GM12874 (cell line): ENCODE data around the gene RERE.

Source experiments
- CTCF ChIP-seq: IDR thresholded peaks from 2 replicates; pipeline ENCODE4 v1.5.1; 2011; ENCODE audit warnings: low read depth, mild to moderate bottlenecking, control low read depth, low read length, moderate library complexity; ENCODE audit not compliant: insufficient read depth

RERE gene

GRCh38 chr1:8708259-8708658 lies 109.2 kb downstream of the RERE start:
- no peak for TF ChIP-seq CTCF

- no peak for TF ChIP-seq CTCF
These were observed 110.4 kb downstream of the RERE start for GRCh38 chr1:8706995-8707396.

GRCh38 chr1:8706291-8706690 lies 111.1 kb downstream of the RERE start:
- no peak for TF ChIP-seq CTCF

DNA sequence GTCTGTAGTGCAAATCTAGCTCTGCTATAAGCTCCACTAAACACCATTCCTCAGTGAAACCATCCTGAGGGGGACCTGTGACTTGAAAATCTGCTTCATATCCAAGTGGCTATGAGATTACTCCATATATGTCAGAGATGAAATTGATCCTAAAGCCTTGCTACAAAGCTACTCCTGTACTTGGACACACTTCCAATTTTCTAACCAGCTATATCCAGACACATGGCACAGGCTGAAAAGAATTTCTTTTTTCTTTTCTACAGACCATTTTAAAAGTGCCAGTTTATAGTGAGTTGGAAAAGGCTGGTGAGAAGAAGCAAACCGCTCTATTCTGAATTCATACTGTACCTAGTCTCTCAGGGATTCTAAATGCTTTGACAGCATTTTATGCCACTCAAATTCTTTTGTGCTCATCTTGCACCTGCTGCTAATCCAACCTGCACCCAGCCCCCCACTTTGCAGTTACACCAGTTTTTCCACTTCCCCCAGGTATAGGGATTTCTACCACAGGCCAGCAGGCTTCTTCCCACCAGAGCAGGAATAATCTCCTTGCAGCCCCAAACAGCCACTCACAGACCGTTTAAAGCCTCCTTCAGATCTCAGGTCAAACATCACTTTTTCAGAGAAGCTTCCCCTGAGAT lies 112.5 kb downstream of the RERE start:
- TF ChIP-seq CTCF: no peak

DNA sequence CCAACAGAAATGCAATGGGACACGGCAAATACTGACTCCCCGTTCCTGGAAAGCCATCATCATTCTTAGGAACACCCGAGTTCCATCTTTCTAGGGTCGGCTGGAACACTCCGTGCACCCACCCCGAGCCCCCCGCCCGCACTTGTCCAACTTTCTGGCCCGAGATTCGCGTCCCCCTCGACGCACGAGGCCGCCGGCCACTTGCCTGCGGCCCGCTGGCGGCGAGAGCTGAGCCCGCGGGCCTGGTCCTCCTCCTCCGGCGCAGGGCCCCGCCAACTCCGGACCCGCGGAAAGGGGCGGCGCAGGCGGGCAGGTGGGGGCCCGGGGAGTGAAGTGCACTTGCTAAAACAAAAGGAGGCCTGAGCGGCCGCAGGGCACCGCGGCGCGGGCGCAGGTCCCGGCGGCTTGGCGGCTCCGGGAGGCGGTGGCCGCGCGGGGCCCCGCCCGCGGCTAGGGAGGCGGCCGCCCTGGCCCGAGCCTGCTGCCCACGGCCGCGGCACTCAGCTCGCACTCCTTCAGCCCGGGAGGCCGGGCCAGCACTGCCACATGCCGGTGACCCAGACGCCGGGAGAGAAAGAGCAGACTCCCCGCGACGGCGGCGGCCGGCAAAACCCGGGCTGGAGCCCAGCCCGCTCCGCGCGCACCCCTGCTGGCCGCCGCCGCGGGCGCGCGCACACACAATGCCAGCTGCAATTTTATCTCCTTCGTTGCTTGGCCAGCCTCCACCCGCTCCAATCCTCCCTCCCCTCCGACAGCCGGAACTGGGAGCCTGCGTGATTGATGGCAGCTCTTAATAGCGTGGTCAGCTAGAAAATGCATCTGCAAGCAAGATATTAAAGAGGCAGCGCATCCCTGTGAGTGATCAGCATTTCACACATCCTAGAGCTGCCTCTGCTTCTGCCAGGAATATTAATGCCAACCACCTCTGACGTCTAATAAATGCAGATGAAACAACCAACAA lies 114.3 kb downstream of the RERE start:
- no peak for TF ChIP-seq CTCF

DNA sequence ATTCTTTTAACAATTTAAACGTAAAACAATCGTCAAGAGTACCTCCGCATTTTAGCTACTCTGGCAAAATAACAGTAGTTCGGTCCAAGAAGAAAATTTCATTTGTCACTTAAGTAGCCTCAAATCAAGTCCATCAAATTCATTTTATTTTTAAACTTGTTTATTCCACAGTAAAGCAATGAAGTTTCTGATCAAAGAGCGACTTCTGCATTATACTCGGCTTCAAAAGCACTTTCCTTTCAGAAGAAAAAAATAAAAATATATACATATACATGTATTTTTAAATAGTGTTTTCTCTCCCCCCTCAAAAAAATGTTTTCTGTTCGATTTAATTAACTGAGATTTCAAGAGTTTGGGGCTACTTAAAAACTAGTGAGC lies 115.0 kb downstream of the RERE start:
- TF ChIP-seq CTCF: no peak

- no peak for TF ChIP-seq CTCF
These were observed 115.5 kb downstream of the RERE start for GRCh38 chr1:8701794-8702471.
